CD4-positive, alpha-beta T cell treated with Interleukin-17A for 1 hour (primary cell): Measurements from ENCODE around the gene ICAM1.

Source experiments
- DNase-seq: peaks from one replicate; pipeline ENCODE4 v3.0.0-alpha.2; 2020

The ICAM1 gene

DNA sequence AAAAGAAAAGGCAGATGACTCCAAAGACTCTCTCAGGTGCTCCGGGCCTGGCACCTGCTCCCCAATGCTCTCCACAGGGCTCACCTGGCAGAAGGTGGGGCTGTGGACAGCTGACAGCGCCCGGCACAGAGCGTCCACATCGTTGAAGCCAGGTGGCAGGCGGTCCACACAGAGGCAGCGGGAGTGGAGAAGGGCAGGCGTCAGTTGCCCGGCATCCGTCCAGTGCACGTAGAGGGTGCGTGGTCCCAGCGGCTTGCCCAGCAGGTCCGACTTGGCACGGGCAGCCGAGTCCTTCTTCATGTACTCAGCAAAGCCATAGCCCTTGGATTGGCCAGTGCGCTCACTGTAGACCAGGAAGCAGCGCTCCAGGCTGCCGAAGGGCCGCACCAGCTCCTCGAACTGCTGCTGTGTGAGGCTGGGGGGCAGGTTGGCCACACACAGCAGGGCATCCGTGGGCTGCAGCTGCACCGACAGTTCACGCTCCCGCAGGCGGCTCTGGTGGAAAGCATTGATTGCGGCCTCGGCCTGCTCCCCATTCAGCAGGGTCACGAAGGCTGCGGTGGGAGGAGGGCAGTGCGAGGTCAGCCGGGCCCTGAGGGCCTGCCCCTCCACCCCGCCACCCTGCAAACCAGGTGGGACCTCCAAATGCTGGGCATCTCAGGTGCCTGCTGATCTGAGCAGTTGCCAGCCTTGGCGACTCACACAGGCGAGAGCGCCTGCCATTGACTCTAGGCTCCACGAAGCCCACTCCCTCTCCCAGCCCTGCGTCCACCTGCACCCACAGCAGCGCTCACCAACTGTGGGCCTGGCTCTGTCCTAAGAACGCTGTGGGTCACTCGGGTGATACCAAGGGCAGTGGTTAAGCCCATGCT is 57.9 kb downstream of the ICAM1 start:
- no peak for DNase-seq

DNA sequence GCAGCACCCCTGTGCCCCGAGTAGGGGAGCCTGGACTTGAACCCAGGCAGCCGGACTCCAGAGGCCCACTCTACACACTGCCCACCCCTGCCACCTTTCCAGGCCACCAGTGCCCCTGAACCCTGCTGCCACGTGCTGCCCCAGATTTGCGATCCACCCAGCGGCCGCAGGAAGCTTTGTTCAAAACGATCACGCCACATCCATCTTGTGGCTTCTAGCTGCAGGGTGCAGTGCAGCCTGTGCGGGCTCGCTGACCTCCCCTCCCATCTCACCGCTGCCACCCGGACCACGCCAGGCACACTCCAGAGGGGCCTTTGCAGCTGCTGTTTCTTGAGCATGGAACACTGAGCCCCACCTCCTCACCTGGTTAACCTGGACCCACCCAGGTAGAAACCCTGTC is 58.6 kb downstream of the ICAM1 start:
- DNase-seq = no peak

DNA sequence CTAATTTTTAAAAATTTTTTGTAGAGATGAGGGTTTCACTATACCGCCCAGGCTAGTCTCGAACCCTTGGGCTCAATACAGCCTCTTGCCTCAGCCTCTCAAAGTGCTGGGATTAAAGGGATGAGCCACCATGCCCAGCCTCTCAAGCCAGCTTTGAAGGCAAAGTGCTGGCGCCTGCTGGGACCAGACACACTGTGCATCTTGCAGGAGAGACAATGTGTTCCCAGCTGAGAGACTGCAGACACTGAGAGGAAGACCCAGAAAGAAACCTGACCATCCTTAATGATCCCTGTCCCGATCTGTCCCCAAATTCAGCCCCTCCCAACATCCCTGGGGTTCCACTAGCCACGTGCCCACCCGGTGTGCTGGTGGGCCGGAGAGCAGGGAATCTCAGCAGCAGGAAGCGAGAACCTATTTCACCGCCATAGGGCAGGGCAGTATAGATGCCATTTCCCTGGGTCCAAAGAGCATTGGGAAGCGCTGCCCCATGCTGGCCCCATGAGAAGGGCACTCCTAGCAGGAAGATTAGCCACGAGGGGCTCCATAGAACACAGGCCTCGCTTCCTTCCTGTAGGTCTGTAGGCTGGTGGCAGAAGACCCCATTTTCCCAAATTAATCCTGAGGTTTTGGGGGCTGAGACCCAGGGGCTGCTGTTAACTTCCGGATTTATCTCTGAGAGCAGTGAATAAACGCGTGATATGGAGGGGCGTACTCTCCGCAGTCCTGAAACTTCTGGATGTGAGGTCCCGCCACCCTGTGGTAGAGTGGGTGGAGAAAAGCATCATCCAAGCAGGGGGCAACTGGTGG is 61.4 kb downstream of the ICAM1 start:
- DNase-seq = no peak

DNA sequence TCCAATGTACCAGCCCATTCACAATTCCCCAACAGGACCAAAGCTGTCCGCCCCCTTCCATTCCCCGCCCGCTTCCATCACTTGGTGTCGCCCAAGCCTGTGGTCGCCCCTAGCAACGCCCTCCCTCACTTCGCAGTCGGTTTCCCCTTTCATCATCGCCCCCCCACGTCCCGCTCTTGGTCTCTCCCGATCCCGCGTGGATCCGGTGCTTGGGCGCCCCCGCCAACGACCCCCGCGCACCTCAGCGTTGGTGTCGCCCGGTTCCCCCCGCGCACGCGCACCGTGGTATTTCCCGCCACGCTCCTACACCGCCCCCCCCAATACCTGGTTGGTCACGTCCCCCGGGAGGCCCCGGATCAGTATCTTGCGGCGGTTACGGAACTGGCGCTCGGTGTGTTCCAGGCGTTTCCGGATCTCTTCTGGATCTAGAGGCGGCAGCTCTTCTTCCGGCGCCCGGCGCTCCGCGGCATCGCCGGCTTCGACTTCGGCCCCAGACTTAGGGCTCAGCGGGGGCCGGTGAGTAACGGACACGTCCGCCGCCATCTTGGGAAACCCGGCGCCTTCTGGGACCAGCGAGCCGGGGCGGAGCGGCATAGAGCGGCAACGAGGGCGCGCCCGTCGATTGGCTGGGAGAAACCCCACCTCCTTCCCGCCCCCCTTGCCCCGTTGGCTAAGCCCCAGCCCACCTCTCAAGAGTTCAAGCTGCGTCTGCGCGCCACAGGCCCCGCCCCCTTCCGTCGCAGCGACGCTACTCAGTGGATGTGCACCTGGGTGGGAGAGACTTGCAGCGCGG is 62.2 kb downstream of the ICAM1 start, which contains the start of gene RAVER1:
TSS of gene RAVER1 (minus strand) at position 565 of the 793 bp plus-strand sequence. CDS start at position 543, 22 bp downstream.
- DNase-seq = peak; percentile 98

DNA sequence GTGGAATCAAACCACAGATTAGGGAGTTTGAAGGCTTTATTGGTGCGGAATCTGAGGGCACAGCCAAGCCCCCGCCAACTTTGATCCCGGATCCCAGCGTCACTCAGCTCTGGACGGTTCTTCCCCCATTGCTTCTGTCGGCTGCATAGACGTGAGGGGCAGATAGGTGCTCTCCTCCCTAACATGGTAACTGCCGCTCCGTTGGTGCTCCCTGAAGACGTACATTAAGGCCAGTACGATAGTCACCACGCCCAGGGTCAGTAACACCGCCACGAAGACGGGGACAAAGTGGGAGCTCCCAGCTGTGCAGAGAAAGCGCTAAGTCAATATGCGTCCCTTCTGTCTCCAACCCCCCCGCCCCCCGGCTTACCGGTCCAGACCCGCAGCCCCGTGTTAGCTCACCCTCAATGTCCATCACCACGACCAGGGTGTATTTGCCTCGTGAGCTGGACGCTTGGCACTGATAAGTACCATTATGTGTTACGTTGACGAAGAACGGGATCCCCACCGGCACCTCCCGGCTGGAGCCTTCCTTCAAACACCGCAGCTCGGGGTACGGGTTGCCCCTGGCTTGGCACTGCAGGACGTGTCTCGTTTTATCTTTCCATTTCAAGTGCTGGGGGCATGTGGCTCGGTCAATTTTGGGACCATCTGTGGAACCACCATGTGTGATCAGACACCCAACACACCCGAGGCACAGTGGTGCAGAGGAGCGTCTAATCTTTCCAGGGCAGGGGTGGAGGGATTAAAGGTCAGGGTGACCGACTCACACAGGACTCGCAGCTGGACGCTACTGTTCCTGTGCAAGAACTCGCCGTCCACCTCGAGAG is 63.1 kb downstream of the ICAM1 start:
- DNase-seq = no peak

DNA sequence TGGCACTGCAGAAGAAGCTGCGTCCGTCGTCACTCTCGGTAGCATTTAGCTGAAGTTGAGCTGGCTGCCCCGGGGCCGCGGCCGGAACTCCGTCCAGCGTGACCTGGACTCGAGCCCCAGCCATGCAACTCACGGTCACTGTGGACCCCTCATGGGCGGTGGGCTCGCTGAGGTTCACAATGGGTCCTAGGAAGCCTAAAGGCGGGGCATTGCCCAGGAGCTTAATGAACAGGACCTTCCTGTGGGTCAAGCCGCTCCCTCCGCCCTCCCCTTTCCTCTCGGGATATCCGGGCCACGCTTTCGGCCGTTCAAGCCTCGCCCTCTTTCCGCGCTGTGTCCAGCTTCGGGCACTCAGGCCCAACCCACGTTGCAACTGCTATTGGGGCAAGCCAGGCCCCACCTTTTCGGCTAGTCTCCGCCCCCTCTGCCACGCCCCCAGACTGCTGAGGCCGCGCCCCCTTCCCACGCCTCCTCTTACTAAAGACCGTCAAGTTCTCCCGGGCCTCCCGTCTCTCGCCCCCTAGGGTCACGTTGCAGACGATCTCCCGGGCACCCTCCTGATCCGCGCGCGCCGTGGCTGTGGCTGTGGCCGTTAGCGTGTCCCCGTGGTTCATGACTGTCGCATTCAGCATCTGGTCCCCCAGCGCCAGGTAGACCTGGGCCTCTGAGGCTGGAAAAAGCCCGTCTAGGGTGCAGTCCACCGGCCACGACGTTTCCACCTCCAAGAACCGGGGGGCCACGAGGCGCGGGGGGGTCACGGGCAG is 63.9 kb downstream of the ICAM1 start:
- DNase-seq = peak; percentile 28

DNA sequence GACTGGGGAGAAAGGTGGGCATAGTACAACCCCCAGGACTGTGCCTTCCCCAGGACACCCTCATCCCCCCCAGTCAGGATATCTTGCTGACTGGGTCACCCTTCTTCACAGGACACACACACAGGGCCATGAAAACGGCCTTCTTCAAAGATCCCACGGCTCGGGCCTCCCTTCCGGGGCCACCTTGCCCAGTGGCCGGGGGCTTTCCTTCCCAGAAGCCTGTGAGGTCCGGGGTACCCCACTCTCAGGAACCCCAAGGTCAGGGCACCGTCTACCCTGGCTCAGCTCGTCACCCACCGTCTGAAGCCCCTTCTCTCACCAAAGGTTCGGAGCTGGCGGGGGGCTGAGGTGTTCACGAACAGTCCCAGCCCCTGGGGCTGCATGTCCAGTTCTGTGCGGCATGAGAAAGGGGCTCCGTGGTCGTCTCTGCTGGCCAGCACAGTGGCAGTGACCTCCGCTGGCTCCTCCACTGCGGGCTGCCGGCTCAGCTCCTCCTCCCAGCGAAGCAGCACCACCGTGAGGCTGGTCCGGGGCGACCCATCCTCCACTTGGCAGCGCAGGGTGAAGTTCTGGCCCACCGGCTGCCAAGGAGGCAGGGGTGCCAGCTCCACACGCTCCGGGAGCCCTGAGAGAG is 64.5 kb downstream of the ICAM1 start:
- DNase-seq = no peak
